Lower leg skin (tissue), 3 donors: ENCODE measurements around the gene PRSS1.

Experiments used
- POLR2A ChIP-seq, 2 donors: fragments of 450-650 bp; IDR thresholded peaks; one replicate each; pipeline ENCODE4 v1.6.1; 2016 to 2017; ENCODE audit warnings: antibody characterized with exemption in 2 of 2, mild to moderate bottlenecking in 1 of 2, moderate library complexity in 1 of 2
- TF ChIP-seq, protein P1 (sequence below), 3 donors: fragments of 450-650 bp; IDR thresholded peaks; one replicate each; pipeline ENCODE4 v1.5.1; 2016; ENCODE audit warnings: antibody characterized with exemption in 3 of 3, mild to moderate bottlenecking in 3 of 3, moderate library complexity in 2 of 3

DNA sequence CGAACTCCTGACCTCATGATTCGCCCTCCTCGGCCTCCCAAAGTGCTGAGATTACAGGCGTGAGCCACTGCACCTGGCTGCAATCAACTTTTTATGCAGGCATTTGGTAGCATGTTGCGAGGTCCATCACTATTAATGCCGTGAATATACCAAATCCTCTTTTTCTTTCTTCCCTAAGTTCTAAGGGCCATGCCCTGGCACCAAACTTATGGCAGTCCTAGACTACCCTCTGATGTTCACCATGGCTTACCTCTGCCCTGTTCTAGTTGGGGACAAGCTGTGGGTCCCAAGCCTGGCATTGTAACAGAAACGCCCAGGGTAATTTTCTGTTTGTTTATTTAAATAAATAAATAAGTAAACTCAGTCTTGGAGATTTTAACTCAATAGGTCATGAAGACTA lies 34.8 kb downstream of the PRSS1 start:
- TF ChIP-seq, protein P1, sequence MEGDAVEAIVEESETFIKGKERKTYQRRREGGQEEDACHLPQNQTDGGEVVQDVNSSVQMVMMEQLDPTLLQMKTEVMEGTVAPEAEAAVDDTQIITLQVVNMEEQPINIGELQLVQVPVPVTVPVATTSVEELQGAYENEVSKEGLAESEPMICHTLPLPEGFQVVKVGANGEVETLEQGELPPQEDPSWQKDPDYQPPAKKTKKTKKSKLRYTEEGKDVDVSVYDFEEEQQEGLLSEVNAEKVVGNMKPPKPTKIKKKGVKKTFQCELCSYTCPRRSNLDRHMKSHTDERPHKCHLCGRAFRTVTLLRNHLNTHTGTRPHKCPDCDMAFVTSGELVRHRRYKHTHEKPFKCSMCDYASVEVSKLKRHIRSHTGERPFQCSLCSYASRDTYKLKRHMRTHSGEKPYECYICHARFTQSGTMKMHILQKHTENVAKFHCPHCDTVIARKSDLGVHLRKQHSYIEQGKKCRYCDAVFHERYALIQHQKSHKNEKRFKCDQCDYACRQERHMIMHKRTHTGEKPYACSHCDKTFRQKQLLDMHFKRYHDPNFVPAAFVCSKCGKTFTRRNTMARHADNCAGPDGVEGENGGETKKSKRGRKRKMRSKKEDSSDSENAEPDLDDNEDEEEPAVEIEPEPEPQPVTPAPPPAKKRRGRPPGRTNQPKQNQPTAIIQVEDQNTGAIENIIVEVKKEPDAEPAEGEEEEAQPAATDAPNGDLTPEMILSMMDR (IDR thresholded peaks at IDR 0.05), result no peak
- TF ChIP-seq POLR2A (IDR thresholded peaks at IDR 0.05), result no peak
